H1 (cell line): ENCODE results near the gene CACNA1A. TPM values are rescaled to one million over a fixed set of nuclear protein-coding genes. Genes with fewer than 3 reads are reported as not detected.
A peak's percentile ranks its signal among the peaks of the same experiment; 100 is the strongest.

ENCODE experiments used
- CTCF ChIA-PET: fragments of 300-600 bp; sonication (Branson Sonifier 250); formaldehyde crosslinking; loops from one replicate; lab custom pipeline; 2021; ENCODE audit not compliant: partially characterized antibody; lab: Charles Lee
- POLR2A ChIA-PET: fragments of 300-600 bp; sonication (Branson Sonifier 250); formaldehyde crosslinking; loops from one replicate; lab custom pipeline; 2021; ENCODE audit warnings: inconsistent platforms; ENCODE audit not compliant: partially characterized antibody; lab: Charles Lee
- DNase-seq, 2 experiments: peaks; one replicate each; pipeline versions ENCODE4 v3.0.0 to v3.0.0-alpha.2; 2010 to 2022; ENCODE audit warnings: low spot score in 2 of 2, low read depth in 1 of 2, mixed read lengths in 1 of 2
- FAIRE-seq: peaks from 2 replicates; lab custom pipeline; 2011; peaks lifted over from hg19 to GRCh38; lab: Jason Lieb, UNC
- H2AFZ ChIP-seq: 2 replicates; pipeline ENCODE4 v1.8.1; 2012; ENCODE audit warnings: low read length, inconsistent platforms
- H2AK5ac ChIP-seq: 2 replicates; pipeline ENCODE4 v1.6.1; 2013; ENCODE audit warnings: low read depth, low read length
- H2BK120ac ChIP-seq: replicated peaks from 2 replicates; pipeline ENCODE3; 2013; ENCODE audit warnings: low read depth, low read length, inconsistent platforms
- H2BK12ac ChIP-seq: 2 replicates; pipeline ENCODE4 v1.6.1; 2013; ENCODE audit warnings: low read depth, low read length
- H2BK15ac ChIP-seq: 2 replicates; pipeline ENCODE4 v1.6.1; 2013; ENCODE audit warnings: low read length
- H2BK20ac ChIP-seq: 2 replicates; pipeline ENCODE4 v1.6.1; 2013; ENCODE audit warnings: low read length
- H2BK5ac ChIP-seq: 2 replicates; pipeline ENCODE4 v1.6.1; 2013; ENCODE audit warnings: low read depth, low read length
- H3K14ac ChIP-seq: 2 replicates; pipeline ENCODE4 v1.6.1; 2013; ENCODE audit warnings: inconsistent platforms; ENCODE audit not compliant: insufficient read length
- H3K18ac ChIP-seq: 2 replicates; pipeline ENCODE4 v1.6.1; 2013; ENCODE audit warnings: low read length; ENCODE audit errors: extremely low read depth
- H3K23ac ChIP-seq: 2 replicates; pipeline ENCODE4 v1.6.1; 2013; ENCODE audit warnings: inconsistent platforms; ENCODE audit not compliant: insufficient read length
- H3K23me2 ChIP-seq: 2 replicates; pipeline ENCODE4 v1.6.1; 2013; ENCODE audit warnings: low read depth, low read length
- H3K27ac ChIP-seq: 2 replicates; pipeline ENCODE4 v1.6.1; 2011; ENCODE audit warnings: low read depth, low read length, inconsistent platforms
- H3K27me3 ChIP-seq, 4 experiments: replicated peaks in 1 of 4; 1 replicate in 1 of 4; 2 replicates in 3 of 4; pipeline versions ENCODE4 v1.6.1 to v1.8.1; 2011 to 2013; ENCODE audit warnings: low read length in 3 of 4, mild to moderate bottlenecking in 3 of 4, inconsistent platforms in 2 of 4, mixed read lengths in 2 of 4, moderate library complexity in 1 of 4; ENCODE audit not compliant: control insufficient read depth in 3 of 4, insufficient read depth in 3 of 4; ENCODE audit errors: extremely low read depth in 1 of 4
- H3K36me3 ChIP-seq, 4 experiments: 2 replicates each; pipeline versions ENCODE4 v1.6.1 to v1.8.1; 2011 to 2013; ENCODE audit warnings: mild to moderate bottlenecking in 4 of 4, low read length in 3 of 4, moderate library complexity in 2 of 4, control low read depth in 1 of 4, inconsistent platforms in 1 of 4; ENCODE audit not compliant: insufficient read depth in 4 of 4, control insufficient read depth in 2 of 4
- H3K4ac ChIP-seq: replicated peaks from 2 replicates; pipeline ENCODE3; 2013; ENCODE audit warnings: low read length, low read depth, mixed read lengths, inconsistent platforms; ENCODE audit not compliant: insufficient read length
- H3K4me1 ChIP-seq, 4 experiments: replicated peaks in 1 of 4; 1 replicate in 1 of 4; 2 replicates in 3 of 4; pipeline versions ENCODE4 v1.6.1 to v1.8.1; 2011 to 2013; ENCODE audit warnings: low read length in 3 of 4, inconsistent platforms in 2 of 4, mixed read lengths in 1 of 4; ENCODE audit not compliant: insufficient read depth in 4 of 4, control insufficient read depth in 3 of 4
- H3K4me2 ChIP-seq, 2 experiments: 2 replicates each; pipeline versions ENCODE4 v1.6.1 to v1.8.1; 2011 to 2013; ENCODE audit warnings: low read depth in 2 of 2, low read length in 2 of 2, control low read depth in 1 of 2, inconsistent platforms in 1 of 2, mild to moderate bottlenecking in 1 of 2; ENCODE audit not compliant: insufficient read depth in 1 of 2
- H3K4me3 ChIP-seq, 4 experiments: fragments of 200-600, 300-600 bp in 1 of 4; sonication (generic), shearing (Covaris generic), sonication (Bioruptor Twin) in 1 of 4; 2 replicates each; pipeline versions ENCODE4 v1.5.1 to v1.8.1; 2011 to 2016; ENCODE audit warnings: low read length in 4 of 4, low read depth in 3 of 4, control low read depth in 2 of 4, inconsistent platforms in 2 of 4, mild to moderate bottlenecking in 2 of 4, mixed read lengths in 1 of 4, moderate library complexity in 1 of 4; ENCODE audit not compliant: insufficient read depth in 2 of 4; ENCODE audit errors: extremely low read depth in 1 of 4
- H3K56ac ChIP-seq: replicated peaks from 2 replicates; pipeline ENCODE3; 2013; ENCODE audit warnings: low read depth, mild to moderate bottlenecking, mixed read lengths, low read length, inconsistent platforms; ENCODE audit not compliant: insufficient read length
- H3K79me1 ChIP-seq: 2 replicates; pipeline ENCODE4 v1.6.1; 2013; ENCODE audit warnings: low read depth, low read length, control low read depth
- H3K79me2 ChIP-seq, 2 experiments: 2 replicates each; pipeline versions ENCODE4 v1.6.1 to v1.8.1; 2012 to 2013; ENCODE audit warnings: low read length in 2 of 2, mild to moderate bottlenecking in 2 of 2, inconsistent platforms in 1 of 2; ENCODE audit not compliant: insufficient read depth in 2 of 2, control insufficient read depth in 1 of 2
- H3K9ac ChIP-seq, 4 experiments: replicated peaks in 1 of 4; 1 replicate in 1 of 4; 2 replicates in 3 of 4; pipeline versions ENCODE4 v1.6.1 to v1.8.1; 2011 to 2013; ENCODE audit warnings: low read depth in 3 of 4, low read length in 3 of 4, control low read depth in 2 of 4, mild to moderate bottlenecking in 2 of 4, moderate library complexity in 2 of 4, inconsistent platforms in 1 of 4; ENCODE audit errors: extremely low read depth in 1 of 4
- H3K9me3 ChIP-seq, 2 experiments: 2 replicates each; pipeline versions ENCODE4 v1.6.1 to v1.8.1; 2012 to 2013; ENCODE audit warnings: mild to moderate bottlenecking in 2 of 2, moderate library complexity in 2 of 2, control low read depth in 1 of 2, inconsistent platforms in 1 of 2, low read depth in 1 of 2, low read length in 1 of 2, mixed read lengths in 1 of 2; ENCODE audit not compliant: insufficient read depth in 2 of 2
- H4K20me1 ChIP-seq, 2 experiments: replicated peaks in 1 of 2; 2 replicates each; pipeline versions ENCODE3 to v1.8.1; 2011 to 2013; ENCODE audit warnings: inconsistent platforms in 2 of 2, low read length in 2 of 2, mild to moderate bottlenecking in 1 of 2; ENCODE audit not compliant: insufficient read depth in 2 of 2, control insufficient read depth in 1 of 2
- H4K5ac ChIP-seq: 2 replicates; pipeline ENCODE4 v1.6.1; 2013; ENCODE audit warnings: low read length, low read depth, mixed read lengths, inconsistent platforms; ENCODE audit not compliant: insufficient read length
- H4K8ac ChIP-seq: 2 replicates; pipeline ENCODE4 v1.8.0; 2013; ENCODE audit warnings: mild to moderate bottlenecking, moderate library complexity, low read length, inconsistent platforms; ENCODE audit not compliant: insufficient read depth; ENCODE audit errors: extremely low read depth
- H4K91ac ChIP-seq: replicated peaks from 2 replicates; pipeline ENCODE3; 2013; ENCODE audit warnings: low read length, mixed read lengths, inconsistent platforms; ENCODE audit not compliant: insufficient read length
- JUND ChIP-seq: IDR thresholded peaks from 2 replicates; pipeline ENCODE4 v1.6.1; 2011; ENCODE audit warnings: mild to moderate bottlenecking, improper control_type of control experiment, low read length
- KDM1A ChIP-seq: fragments of 200-600, 300-600 bp; sonication (generic); IDR thresholded peaks from 2 replicates; pipeline ENCODE4 v1.7.1; 2016; ENCODE audit warnings: mild to moderate bottlenecking, low read length, borderline replicate concordance
- WGBS, 2 experiments: shearing (Covaris generic) in 1 of 2; methylation state at CpG; one replicate each; pipeline versions ENCODE4 v1.1.6 to v1.1.7; 2013 to 2015; ENCODE audit warnings: low lambda C conversion rate in 2 of 2, mixed read lengths in 2 of 2, inconsistent platforms in 1 of 2, low coverage in 1 of 2, missing lambda C conversion rate in 1 of 2; ENCODE audit not compliant: insufficient replicate concordance in 2 of 2, insufficient coverage in 1 of 2, insufficient read length in 1 of 2; ENCODE audit errors: extremely low coverage in 1 of 2, missing lambda C conversion rate in 1 of 2; 5-methylcytosine and 5-hydroxymethylcytosine counted together
- polyA plus RNA-seq, 7 experiments: library from polyadenylated mRNA; depleted of rRNA in 3 of 7; stranded (reverse) in 5 of 7; unstranded in 2 of 7; fragments of >200 nt in 5 of 7; fragments of 200-250 nt in 2 of 7; gene quantifications; 1 replicate in 5 of 7; 2 replicates in 1 of 7; 4 replicates in 1 of 7; pipeline versions ENCODE4 v1.2.1 to v1.2.3, GENCODE V29; 2011 to 2013; ENCODE audit warnings: missing spikeins in 2 of 7, mixed read lengths in 2 of 7
- total RNA-seq: library from RNA; stranded (reverse); fragmentation: NEBNext Ultra II Directional; extraction: Animal tissue kit (Norgen Biotek cat#: 25700); gene quantifications from 2 replicates; pipeline ENCODE4 v1.2.1, GENCODE V29; 2021

Gene CACNA1A
- total and polyA plus RNA-seq, 2 of the 8 experiments (the other 6 are each of a cell fraction or from before 2014, with no cell fraction given), result 10.7 to 25.3 TPM

DNA sequence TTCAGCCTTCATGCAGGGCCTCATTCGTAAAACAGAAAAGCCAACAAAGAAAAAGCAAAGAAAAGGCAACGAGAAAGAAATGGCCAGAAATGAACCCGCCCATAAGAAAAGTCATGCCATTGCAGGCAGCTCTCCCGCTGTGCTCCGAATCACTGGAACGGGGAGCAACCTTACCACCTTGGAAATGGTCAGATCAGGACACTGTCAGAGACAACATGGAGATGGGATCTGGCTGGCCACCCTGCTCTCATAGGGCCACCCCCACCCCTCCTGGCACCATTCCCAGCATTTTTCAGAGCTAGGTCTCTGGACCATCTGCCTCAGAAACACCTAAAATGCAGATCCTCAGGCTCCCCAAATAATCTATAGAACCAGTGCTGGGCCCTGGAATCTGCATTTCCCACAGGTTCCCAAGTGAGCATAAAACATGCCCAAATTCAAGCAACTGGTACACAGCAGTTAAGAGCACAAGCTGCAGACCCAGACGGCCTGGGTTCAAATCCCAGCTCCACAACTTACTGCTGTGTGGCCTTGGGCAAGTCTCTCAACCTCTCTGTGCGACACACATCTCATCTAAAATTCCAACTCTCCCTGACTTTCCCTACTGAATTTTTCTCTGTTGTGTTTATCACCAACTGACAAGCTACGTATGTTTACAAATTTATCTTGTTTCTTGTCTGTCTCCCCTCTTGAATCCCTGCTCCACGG is 204.5 kb downstream of the CACNA1A start:
- Histone ChIP-seq H3K27ac (no peak overlapping the region), H3K23ac (no peak overlapping the region), H3K4ac (no peak overlapping the region), H3K4me2 (no peak overlapping the region), H2AK5ac (no peak overlapping the region), H3K4me3 (no peak overlapping the region), H3K56ac (no peak overlapping the region), H4K8ac (no peak overlapping the region), H3K18ac (no peak overlapping the region), H3K23me2 (no peaks in the 10 kb centered on the region; the same call in 1 of the 2 replicates), H3K14ac (no peak overlapping the region), H4K20me1 (no peaks in the 10 kb centered on the region), H3K27me3 (no peaks in the 10 kb centered on the region), H2BK15ac (no peak overlapping the region), H2BK12ac (no peak overlapping the region), H3K36me3 (peaks cover 0 to 5% (median 2%) of the 10 kb centered on the region in 4 experiments; a peak in 2 of 8 replicates)
- CTCF ChIA-PET, result interaction anchor here (0.7 to 4.0 kb wide), 4 partner anchors 24 to 420 kb away, joined by 3 to 22 read pairs (median 3); no protein-coding TSS in a partner anchor
- POLR2A ChIA-PET, result interaction anchor here (1.2 kb wide), 1 partner anchor 17 kb away, joined by 3 read pairs; no protein-coding TSS in a partner anchor
- DNase-seq, result no peak
- 89% methylated on average over 10 of the region's 10 CpGs; no CpG with 5 or more reads in 1 of the 2 experiments for WGBS, 2 experiments
- FAIRE-seq, result no peak
- TF ChIP-seq KDM1A, result peak; percentile 80; the same call in 1 of the 2 replicates
- TF ChIP-seq JUND, result no peak
- TF ChIP-seq, all 59 proteins: peak for 1
- Histone ChIP-seq H2BK120ac (no peak overlapping the region), H3K79me1 (no peaks in the 10 kb centered on the region; the same call in 1 of the 2 replicates), H4K5ac (no peak overlapping the region), H3K4me1 (no peaks in the 10 kb centered on the region), H2BK20ac (no peak overlapping the region), H4K91ac (no peak overlapping the region), H3K9me3 (no peaks in the 10 kb centered on the region), H2BK5ac (no peak overlapping the region), H3K9ac (no peak overlapping the region), H2AFZ (no peak overlapping the region), H3K79me2 (no peaks in the 10 kb centered on the region)
